ENCODE data around the gene HECW1.

GRCh38 chr7:43405948-43406347 is 293.5 kb downstream of the HECW1 start:
- TF ChIP-seq POLR2AphosphoS5 (IDR thresholded peaks at IDR 0.05; ENCODE audit: low read depth) (no peak), REST (IDR thresholded peaks at IDR 0.05; ENCODE audit: unreplicated experiment) (no peak), CTCF (conservative IDR thresholded peaks at IDR 0.05; ENCODE audit: low read depth in 2 of 2) (no peak), CREB1 (CRISPR knock-in tag; IDR thresholded peaks at IDR 0.05; ENCODE audit: low read depth) (no peak), EZH2 (IDR thresholded peaks at IDR 0.05; ENCODE audit: low read depth, unreplicated experiment) (no peak), ZNF114 (CRISPR knock-in tag; IDR thresholded peaks at IDR 0.05) (no peak)
